Heart left ventricle (tissue), 16 donors: ENCODE results near the gene PRSS16. TPM values are rescaled to one million over a fixed set of nuclear protein-coding genes. Genes with fewer than 3 reads are reported as not detected.
"Not testable (repeated sequence)": the region's sequence is repeated elsewhere in the genome, so short reads cannot be mapped to it uniquely, and the experiment has no call there.

Source experiments
- ATAC-seq, 4 donors: fragments of 200-7000 bp; cut with Tn5 transposase; one replicate each; pipeline ENCODE4 v1.9.1; 2020 to 2022; ENCODE audit warnings: moderate library complexity in 4 of 4, mild to moderate bottlenecking in 3 of 4, moderate number of reproducible peaks in 1 of 4
- DNase-seq, 5 donors: peaks; one replicate each; pipeline ENCODE4 v3.0.0-alpha.2; 2020
- H3K27ac ChIP-seq, 12 donors: fragments of 200-600 bp; sonication (generic) in 4 of 12; one replicate each; pipeline versions ENCODE4 v1.5.0 to v1.8.0; 2016 to 2022; ENCODE audit warnings: mild to moderate bottlenecking in 2 of 12
- H3K27me3 ChIP-seq, 9 donors: fragments of 200-600 bp; sonication (generic) in 2 of 9; one replicate each; pipeline versions ENCODE4 v1.5.1 to v1.8.0; 2016 to 2022; ENCODE audit warnings: mild to moderate bottlenecking in 3 of 9
- H3K36me3 ChIP-seq, 9 donors: fragments of 200-600 bp; sonication (generic) in 2 of 9; one replicate each; pipeline versions ENCODE4 v1.5.0 to v1.8.0; 2018 to 2022; ENCODE audit warnings: mild to moderate bottlenecking in 2 of 9
- H3K4me1 ChIP-seq, 12 donors: fragments of 200-600 bp; sonication (generic) in 4 of 12; one replicate each; pipeline versions ENCODE4 v1.5.0 to v1.8.0; 2016 to 2022; ENCODE audit warnings: mild to moderate bottlenecking in 3 of 12
- H3K4me3 ChIP-seq, 12 donors: fragments of 200-600 bp; sonication (generic) in 4 of 12; one replicate each; pipeline versions ENCODE4 v1.5.0 to v1.8.0; 2017 to 2022; ENCODE audit warnings: mild to moderate bottlenecking in 9 of 12, moderate library complexity in 4 of 12
- H3K9me3 ChIP-seq, 12 donors: fragments of 200-600 bp; sonication (generic) in 4 of 12; one replicate each; pipeline versions ENCODE4 v1.5.0 to v1.8.0; 2016 to 2022; ENCODE audit warnings: mild to moderate bottlenecking in 1 of 12
- CTCF ChIP-seq, 12 donors: fragments of 200-600 bp; sonication (generic) in 4 of 12; IDR thresholded peaks; one replicate each; pipeline versions ENCODE4 v1.5.0 to v1.8.0; 2018 to 2022; ENCODE audit warnings: antibody characterized with exemption in 12 of 12, mild to moderate bottlenecking in 5 of 12
- POLR2A ChIP-seq, 2 donors: fragments of 450-650 bp; IDR thresholded peaks; one replicate each; pipeline ENCODE4 v1.6.1; 2017; ENCODE audit warnings: antibody characterized with exemption in 2 of 2, mild to moderate bottlenecking in 2 of 2, moderate library complexity in 2 of 2
- WGBS, 4 donors: extraction: QIAGEN DNeasy Blood & Tissue Kit in 2 of 4; methylation state at CpG; one replicate each; pipeline versions ENCODE4 v1.1.5 to v1.1.7; 2013 to 2018; 5-methylcytosine and 5-hydroxymethylcytosine counted together
- intact Hi-C, 10 donors: fragments of 100-400 bp; cut with DNase I; formaldehyde crosslinking; loops; one replicate each; pipeline versions ENCODE4 v1.11.1 to v1.14.2; 2022
- polyA plus RNA-seq, 2 donors: library from polyadenylated mRNA; stranded (reverse); fragments of 200-250 nt; gene quantifications; one replicate each; pipeline ENCODE4 v1.2.3, GENCODE V29; 2013
- total RNA-seq, 9 donors: library from RNA; depleted of rRNA in 2 of 9; stranded (reverse); fragments of >200 nt in 2 of 9; fragmentation: NEBNext Ultra II Directional in 3 of 9; extraction: Animal tissue kit (Norgen Biotek cat#: 25700) in 3 of 9; gene quantifications; one replicate each; pipeline versions ENCODE4 v1.1.0 to v1.2.4, GENCODE V29; 2016 to 2023
- donor health status: ischemic (EF 13 %, LVEDD 7.1; RV severe dilation, severe dysfunction).
- donor health status: healthy with polysubstance abuse.
- donor health status: DM: no; HTN: yes; CAD: no.
- donor health status: DM: no; HTN: no; CAD: no.
- donor health status: ischemic (EF 25% LVEDD 6.9; RV normal size, moderate dysfunction).
- donor health status: ischemic (EF 25% LVEDD 5.7; RV mildly dilated, moderate dysfunction).
- donor health status: healthy.
- donor health status: DM: yes; HTN: yes; CAD: no.
- donor health status: ischemic (EF 35%, LVEDD 5.7; RV mildly dilated, moderate dysfunction).
- donor health status: nonischemic (EF 11% LVEDD 7.7; RV severe dilation, severe dysfunction).
- donor health status: DM: yes; HTN: yes; CAD: no.
- donor health status: PGD.
- donor health status: ischemic (EF 29% LVEDD 5.4; RV normal size, mild dysfunction).
- donor health status: nonischemic (EF 23%, LVEDD 6.1; RV moderate dilation, normal function).

Gene PRSS16
- total and polyA plus RNA-seq, 11 donors: 0.11 to 1.5 TPM; not detected in 9

DNA sequence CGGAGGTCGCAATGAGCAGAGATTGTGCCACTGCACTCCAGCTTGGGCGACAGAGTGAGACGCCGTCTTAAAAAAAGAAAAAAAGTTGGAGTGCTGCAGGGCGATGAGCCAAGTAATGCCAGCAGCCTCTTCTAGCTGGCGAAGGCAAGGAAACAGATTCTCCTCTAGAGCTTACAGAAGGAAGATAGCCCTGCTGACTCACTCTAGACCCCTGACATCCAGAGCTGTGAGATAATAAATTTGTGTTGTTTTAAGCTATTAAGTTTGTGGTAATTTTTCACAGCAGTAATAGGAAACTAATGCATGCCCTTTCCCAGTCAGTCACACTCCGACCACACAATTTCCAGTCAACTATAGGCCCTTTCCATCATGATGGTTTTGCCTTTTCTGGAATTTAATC, 16.4 kb downstream of the PRSS16 start:
- no peak overlapping the region for H3K4me3 ChIP-seq
- DNase-seq: no peak
- no peaks in the 10 kb centered on the region for H3K36me3 ChIP-seq
- peaks cover 9 to 99% (median 62%) of the 10 kb centered on the region in 9 donors for H3K27me3 ChIP-seq
- ATAC-seq: no peak
- no peaks in the 10 kb centered on the region for H3K9me3 ChIP-seq
- H3K4me1 ChIP-seq: no peaks in the 10 kb centered on the region
- 57 to 69% (median 63%) methylated on average over 8 of the region's 8 CpGs for WGBS, 4 donors
- no peak overlapping the region for H3K27ac ChIP-seq
- intact Hi-C loops: no loop called here
- TF ChIP-seq CTCF (IDR thresholded peaks at IDR 0.05) (no peak), POLR2A (IDR thresholded peaks at IDR 0.05) (no peak)

DNA sequence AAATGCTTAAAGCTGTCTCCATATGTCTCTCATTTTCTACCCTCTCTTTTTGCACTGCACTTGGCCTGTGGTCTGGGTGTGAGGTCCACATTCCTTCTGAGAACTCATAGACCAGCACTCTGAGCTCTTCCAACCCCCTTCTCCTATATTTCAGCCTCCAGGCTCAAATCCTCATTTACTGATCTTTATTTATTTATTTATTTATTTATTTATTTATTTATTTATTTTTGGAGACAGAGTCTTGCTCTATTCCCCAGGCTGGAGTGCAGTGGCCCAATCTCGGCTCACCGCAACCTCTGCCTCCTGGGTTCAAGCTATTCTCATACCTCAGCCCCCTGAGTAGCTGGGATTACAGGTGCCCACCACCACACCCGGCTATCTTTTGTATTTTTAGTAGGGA, 19.5 kb downstream of the PRSS16 start:
- H3K9me3 ChIP-seq, H3K27ac ChIP-seq, intact Hi-C loops, H3K4me3 ChIP-seq, H3K36me3 ChIP-seq, H3K4me1 ChIP-seq, ATAC-seq, DNase-seq: not testable (repeated sequence)
- peaks cover 0 to 95% (median 46%) of the 10 kb centered on the region in 9 donors for H3K27me3 ChIP-seq
- 83 to 90% (median 87%) methylated on average over 3 of the region's 3 CpGs for WGBS, 4 donors

DNA sequence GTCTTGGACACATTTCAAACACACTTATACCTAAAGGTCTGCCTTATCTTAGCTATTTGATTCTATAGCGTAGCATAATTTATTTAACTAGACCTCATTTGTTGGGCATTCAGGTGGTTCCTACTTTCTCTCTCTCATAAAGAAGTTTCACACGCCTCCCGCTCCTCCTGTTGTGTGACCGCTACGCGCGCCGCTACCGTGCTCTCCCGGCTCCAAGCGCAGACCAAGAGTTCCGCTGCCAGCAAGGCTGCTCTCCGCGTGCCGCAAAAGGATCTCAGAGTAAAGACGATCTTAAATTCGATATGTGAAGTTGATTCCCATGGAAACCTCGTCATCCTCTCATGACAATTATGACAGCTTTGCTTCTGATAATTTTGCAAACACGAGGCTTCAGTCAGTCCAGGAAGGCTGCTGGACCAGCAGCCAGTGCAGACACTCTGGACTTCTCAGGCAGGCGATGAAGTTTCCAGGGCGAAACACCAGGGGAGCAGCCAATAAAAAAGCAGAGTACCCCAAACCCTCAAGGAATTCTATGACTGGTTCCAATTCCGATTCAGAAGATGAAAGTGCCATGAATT, 20.4 kb downstream of the PRSS16 start:
- WGBS, 4 donors: 6 to 30% (median 10%) methylated on average over 21 to 22 of the region's 22 CpGs
- no peak for TF ChIP-seq POLR2A (IDR thresholded peaks at IDR 0.05)
- TF ChIP-seq CTCF (IDR thresholded peaks at IDR 0.05): no peak
- peaks cover 0 to 95% (median 51%) of the 10 kb centered on the region in 9 donors for H3K27me3 ChIP-seq

DNA sequence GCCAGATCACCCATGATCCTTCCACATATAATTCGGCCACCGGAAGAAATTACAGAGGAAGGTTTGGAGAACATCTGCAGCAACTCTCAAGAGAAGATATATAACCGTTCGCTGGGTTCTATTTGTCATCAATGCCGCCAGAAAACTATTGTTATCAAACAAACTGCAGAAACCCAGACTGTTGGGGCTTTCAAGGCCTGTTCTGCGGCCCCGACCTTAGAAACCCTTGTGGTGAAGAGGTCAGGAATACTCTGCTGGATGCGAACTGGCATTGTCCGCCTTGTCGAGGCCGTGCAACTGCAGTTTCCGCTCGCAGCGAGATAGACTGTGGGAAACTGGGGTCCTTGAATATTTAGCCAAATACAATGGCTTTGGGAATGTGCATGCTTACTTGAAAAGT, 21.3 kb downstream of the PRSS16 start:
- Histone ChIP-seq H3K9me3 (no peaks in the 10 kb centered on the region), H3K27me3 (peaks cover 0 to 95% (median 58%) of the 10 kb centered on the region in 9 donors), H3K36me3 (no peaks in the 10 kb centered on the region), H3K27ac (no peak overlapping the region), H3K4me3 (no peak overlapping the region), H3K4me1 (no peaks in the 10 kb centered on the region)
- WGBS, 4 donors: 74 to 87% (median 82%) methylated on average over 14 of the region's 14 CpGs
- TF ChIP-seq POLR2A (IDR thresholded peaks at IDR 0.05) (no peak), CTCF (IDR thresholded peaks at IDR 0.05) (no peak)
- no peak for DNase-seq
- intact Hi-C loops: no loop called here
- no peak for ATAC-seq

More for the DNA sequence above, 20.4 kb downstream of the PRSS16 start:
- DNase-seq: no peak
- no peak for ATAC-seq
- H3K36me3 ChIP-seq: no peaks in the 10 kb centered on the region
- H3K4me1 ChIP-seq: no peaks in the 10 kb centered on the region
- no peaks in the 10 kb centered on the region for H3K9me3 ChIP-seq
- no peak overlapping the region for H3K27ac ChIP-seq
- intact Hi-C loops: no loop called here
- no peak overlapping the region for H3K4me3 ChIP-seq

- Histone ChIP-seq H3K9me3 (peaks cover 0 to 9% (median 0%) of the 10 kb centered on the region in 12 donors), H3K4me1 (no peaks in the 10 kb centered on the region), H3K4me3 (no peak overlapping the region), H3K27me3 (peaks cover 6 to 96% (median 73%) of the 10 kb centered on the region in 9 donors), H3K36me3 (no peaks in the 10 kb centered on the region), H3K27ac (no peak overlapping the region)
- intact Hi-C loops: no loop called here
- DNase-seq: no peak
- no peak for ATAC-seq
- TF ChIP-seq CTCF (IDR thresholded peaks at IDR 0.05): no peak
- TF ChIP-seq POLR2A (IDR thresholded peaks at IDR 0.05): no peak
- 59 to 67% (median 64%) methylated on average over 11 of the region's 11 CpGs for WGBS, 4 donors
Observed at GRCh38 chr6:27273783-27274182, 26.3 kb downstream of the PRSS16 start.
